IPS-20b (cell line): ENCODE data around the gene KIF1A.
"Not testable (repeated sequence)": the region's sequence is repeated elsewhere in the genome, so short reads cannot be mapped to it uniquely, and the experiment has no call there.

Experiments used
- H3K27ac ChIP-seq: one replicate; pipeline ENCODE4 v1.5.1; 2013; ENCODE audit warnings: low read length
- H3K27me3 ChIP-seq: 2 replicates; pipeline ENCODE4 v1.6.1; 2013; ENCODE audit warnings: mild to moderate bottlenecking, low read length, inconsistent platforms; ENCODE audit not compliant: insufficient read depth
- H3K36me3 ChIP-seq: 2 replicates; pipeline ENCODE4 v1.6.1; 2013; ENCODE audit warnings: low read depth, mild to moderate bottlenecking, inconsistent platforms, low read length, moderate library complexity; ENCODE audit not compliant: insufficient read depth
- H3K4me1 ChIP-seq: 2 replicates; pipeline ENCODE4 v1.6.1; 2013; ENCODE audit warnings: mild to moderate bottlenecking, control low read depth, inconsistent platforms, low read length, moderate library complexity; ENCODE audit not compliant: insufficient read depth
- H3K4me3 ChIP-seq: 2 replicates; pipeline ENCODE4 v1.5.1; 2013; ENCODE audit warnings: mild to moderate bottlenecking, low read length, inconsistent platforms
- H3K9ac ChIP-seq: 2 replicates; pipeline ENCODE4 v1.6.1; 2013; ENCODE audit warnings: low read depth, mild to moderate bottlenecking, inconsistent platforms, low read length, moderate library complexity
- H3K9me3 ChIP-seq: 2 replicates; pipeline ENCODE4 v1.6.1; 2013; ENCODE audit warnings: mild to moderate bottlenecking, low read depth, low read length, inconsistent platforms; ENCODE audit not compliant: insufficient read depth

KIF1A gene

DNA sequence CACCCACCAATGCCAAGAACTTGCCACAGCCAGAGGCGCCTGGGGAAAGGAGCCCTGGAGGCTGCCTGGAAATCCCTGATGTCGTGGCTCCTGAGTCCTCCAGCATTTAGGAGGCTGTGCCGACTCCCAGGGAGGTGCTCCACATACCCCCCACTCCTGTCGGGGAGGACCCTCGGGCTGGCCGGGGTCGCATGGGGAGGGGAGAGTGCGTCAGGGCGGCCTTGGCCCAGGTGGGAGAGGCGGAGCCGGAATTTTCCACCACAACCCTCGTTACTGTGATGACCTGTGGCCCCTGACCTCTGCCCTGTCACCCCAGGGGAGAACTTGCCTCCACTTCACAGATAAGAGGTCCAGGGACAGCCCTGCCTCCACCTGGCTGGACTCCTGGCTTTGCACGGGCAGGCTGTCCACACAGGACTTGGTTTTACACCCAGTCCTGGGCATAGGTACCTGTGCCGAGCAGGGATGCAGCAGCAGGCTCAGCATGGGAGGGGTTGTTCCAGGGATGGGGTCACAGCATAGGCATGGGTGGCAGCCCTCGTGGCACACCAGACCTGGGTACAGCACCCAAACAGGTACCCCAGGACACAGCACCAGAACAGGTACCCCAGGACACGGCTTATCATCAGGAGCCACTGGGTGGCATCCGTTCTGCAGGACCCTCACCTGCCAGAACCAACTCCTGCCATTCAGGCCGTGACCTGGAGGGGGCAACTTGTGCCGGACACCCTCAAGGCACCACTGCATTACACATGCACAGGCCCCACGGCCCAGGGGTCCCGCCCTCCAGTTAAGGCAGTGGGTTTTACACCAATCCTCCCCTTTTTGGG lies 36.3 kb upstream of the KIF1A start:
- Histone ChIP-seq H3K4me3 (no peak overlapping the region), H3K27ac (no peak overlapping the region), H3K9ac (no peak overlapping the region), H3K27me3 (no peaks in the 10 kb centered on the region), H3K4me1 (no peaks in the 10 kb centered on the region; the same call in 1 of the 2 replicates), H3K9me3 (no peaks in the 10 kb centered on the region), H3K36me3 (no peaks in the 10 kb centered on the region)

DNA sequence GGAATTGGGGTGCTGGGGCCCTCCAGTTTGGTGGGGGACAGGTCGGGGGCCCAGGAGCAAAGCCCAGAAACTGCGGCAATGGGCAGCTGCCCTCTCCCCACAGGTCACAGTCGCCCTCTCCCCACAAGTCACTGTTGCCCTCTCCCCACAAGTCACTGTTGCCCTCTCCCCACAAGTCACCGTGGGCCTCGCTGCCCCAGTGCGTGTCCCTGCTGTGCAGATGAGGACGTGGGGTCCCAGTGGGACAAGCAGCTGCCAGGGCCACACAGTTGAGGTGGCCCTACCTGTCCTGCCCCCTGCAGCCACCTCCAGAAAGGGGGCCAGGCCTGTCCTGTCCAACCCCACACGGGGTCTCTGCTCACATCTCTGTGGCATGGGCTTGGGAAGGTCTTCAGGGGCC lies 35.7 kb upstream of the KIF1A start:
- Histone ChIP-seq H3K36me3 (no peaks in the 10 kb centered on the region), H3K9me3 (no peaks in the 10 kb centered on the region), H3K9ac (no peak overlapping the region), H3K27ac (no peak overlapping the region), H3K4me3 (no peak overlapping the region), H3K27me3 (no peaks in the 10 kb centered on the region), H3K4me1 (no peaks in the 10 kb centered on the region; the same call in 1 of the 2 replicates)

GRCh38 chr2:240852671-240853314 lies 32.8 kb upstream of the KIF1A start:
- no peaks in the 10 kb centered on the region; the same call in 1 of the 2 replicates for H3K4me1 ChIP-seq
- no peaks in the 10 kb centered on the region for H3K27me3 ChIP-seq
- no peak overlapping the region for H3K27ac ChIP-seq
- H3K4me3 ChIP-seq = no peak overlapping the region
- H3K36me3 ChIP-seq = no peaks in the 10 kb centered on the region
- H3K9me3 ChIP-seq = no peaks in the 10 kb centered on the region
- no peak overlapping the region for H3K9ac ChIP-seq

- H3K9me3 ChIP-seq = no peaks in the 10 kb centered on the region
- H3K4me3 ChIP-seq = no peak overlapping the region
- H3K27me3 ChIP-seq = no peaks in the 10 kb centered on the region
- H3K36me3 ChIP-seq = no peaks in the 10 kb centered on the region
- no peaks in the 10 kb centered on the region; the same call in 1 of the 2 replicates for H3K4me1 ChIP-seq
- H3K9ac ChIP-seq = no peak overlapping the region
- no peak overlapping the region for H3K27ac ChIP-seq
Observed at GRCh38 chr2:240851078-240851991, 31.3 kb upstream of the KIF1A start.

- Histone ChIP-seq H3K27ac (no peak overlapping the region), H3K4me1 (no peaks in the 10 kb centered on the region; the same call in 1 of the 2 replicates), H3K4me3 (no peak overlapping the region), H3K9me3 (peaks cover 3% of the 10 kb centered on the region; the same call in 1 of the 2 replicates), H3K27me3 (no peaks in the 10 kb centered on the region), H3K9ac (no peak overlapping the region), H3K36me3 (no peaks in the 10 kb centered on the region)
Observed at GRCh38 chr2:240850756-240851077, 30.7 kb upstream of the KIF1A start.

GRCh38 chr2:240850026-240850425 lies 30.0 kb upstream of the KIF1A start:
- Histone ChIP-seq H3K27ac (no peak overlapping the region), H3K9ac (no peak overlapping the region), H3K4me1 (no peaks in the 10 kb centered on the region; the same call in 1 of the 2 replicates), H3K9me3 (peaks cover 6% of the 10 kb centered on the region; the same call in 1 of the 2 replicates), H3K36me3 (no peaks in the 10 kb centered on the region), H3K4me3 (no peak overlapping the region), H3K27me3 (no peaks in the 10 kb centered on the region)

DNA sequence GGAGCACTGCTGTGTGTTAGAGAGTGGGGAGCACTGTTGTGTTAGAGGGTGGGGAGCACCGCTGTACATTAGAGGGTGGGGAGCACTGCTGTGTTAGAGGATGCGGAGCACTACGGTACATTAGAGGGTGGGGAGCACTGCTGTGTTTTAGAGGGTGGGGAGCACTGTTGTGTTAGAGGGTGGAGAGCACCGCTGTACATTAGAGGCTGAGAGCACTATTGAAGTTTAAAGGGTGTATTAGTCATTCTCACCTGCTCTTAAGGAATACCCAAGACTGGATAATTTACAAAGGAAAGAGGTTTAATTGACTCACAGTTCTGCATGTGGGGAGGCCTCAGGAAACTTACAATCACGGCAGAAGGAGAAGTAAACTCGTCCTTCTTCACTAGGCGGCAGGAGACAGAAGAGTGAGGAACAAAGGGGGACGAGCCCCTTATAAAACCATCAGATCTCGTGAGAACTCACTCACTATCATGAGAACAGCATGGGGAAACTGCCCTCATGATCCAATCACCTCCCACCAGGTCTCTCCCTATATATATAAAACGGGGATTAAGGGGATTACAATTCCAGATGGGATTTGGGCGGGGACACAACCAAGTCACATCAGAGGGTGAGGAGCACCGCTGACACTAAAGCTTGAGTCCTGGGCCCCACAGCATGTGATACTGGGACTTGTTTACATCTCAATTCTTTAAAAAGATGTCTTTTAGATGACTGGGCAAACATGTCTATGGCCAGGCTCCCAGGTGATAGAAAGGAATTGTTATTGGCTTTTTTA lies 29.1 kb upstream of the KIF1A start:
- no peaks in the 10 kb centered on the region; the same call in 1 of the 2 replicates for H3K4me1 ChIP-seq
- no peak overlapping the region for H3K9ac ChIP-seq
- no peak overlapping the region for H3K4me3 ChIP-seq

GRCh38 chr2:240847817-240848216 lies 27.8 kb upstream of the KIF1A start:
- Histone ChIP-seq H3K4me3 (no peak overlapping the region), H3K27me3 (no peaks in the 10 kb centered on the region), H3K4me1 (peaks cover 3% of the 10 kb centered on the region), H3K9me3 (peaks cover 6% of the 10 kb centered on the region; the same call in 1 of the 2 replicates), H3K27ac (no peak overlapping the region), H3K36me3 (no peaks in the 10 kb centered on the region), H3K9ac (no peak overlapping the region)

More for the DNA sequence above, 29.1 kb upstream of the KIF1A start:
- Histone ChIP-seq H3K9me3 (peaks cover 6% of the 10 kb centered on the region; the same call in 1 of the 2 replicates), H3K27ac (no peak overlapping the region), H3K36me3 (no peaks in the 10 kb centered on the region), H3K27me3 (no peaks in the 10 kb centered on the region)

GRCh38 chr2:240846873-240847595 lies 27.0 kb upstream of the KIF1A start:
- Histone ChIP-seq H3K36me3 (no peaks in the 10 kb centered on the region), H3K9me3 (peaks cover 6% of the 10 kb centered on the region; the same call in 1 of the 2 replicates), H3K27me3 (no peaks in the 10 kb centered on the region), H3K9ac (no peak overlapping the region), H3K4me1 (peaks cover 3% of the 10 kb centered on the region), H3K27ac (no peak overlapping the region), H3K4me3 (no peak overlapping the region)

GRCh38 chr2:240846309-240846708 lies 26.3 kb upstream of the KIF1A start:
- H3K27me3 ChIP-seq, H3K27ac ChIP-seq, H3K4me1 ChIP-seq, H3K36me3 ChIP-seq, H3K9ac ChIP-seq, H3K4me3 ChIP-seq, H3K9me3 ChIP-seq: not testable (repeated sequence)
